Measurements from ENCODE around the gene SCRG1. TPM values are rescaled to one million over a fixed set of nuclear protein-coding genes. Genes with fewer than 3 reads are reported as not detected.

SCRG1 gene
- total and polyA plus RNA-seq, 4 donors, result 13.7 to 45.2 (median 24.8) TPM

DNA sequence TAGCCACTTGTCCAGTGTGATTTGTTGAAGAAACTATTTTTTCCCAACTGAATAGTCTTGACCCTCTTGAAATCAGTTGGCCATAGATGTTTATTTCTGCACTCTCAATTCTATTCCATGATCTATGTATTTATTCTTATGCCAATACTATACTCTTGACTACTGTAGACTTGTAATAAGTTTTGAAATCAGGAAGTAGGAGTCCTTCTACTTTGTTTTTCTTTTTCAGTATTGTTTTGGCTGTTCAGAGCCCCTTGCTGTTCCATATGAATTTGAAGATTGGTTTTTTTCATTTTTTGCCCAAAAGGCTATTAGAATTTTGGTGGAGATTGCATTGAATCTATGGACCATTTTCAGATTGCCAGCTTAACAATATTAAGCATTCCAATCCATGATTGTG, 17.9 kb downstream of the SCRG1 start:
- Histone ChIP-seq H3K36me3 (ENCODE audit: control insufficient read depth in 1 of 2, insufficient read depth in 2 of 2, low read length in 1 of 2) (no peaks in the 10 kb centered on the region), H3K27me3 (ENCODE audit: control insufficient read depth in 1 of 2, insufficient read depth in 2 of 2, low read length in 1 of 2) (no peaks in the 10 kb centered on the region), H3K4me1 (ENCODE audit: control insufficient read depth in 1 of 2, insufficient read depth in 2 of 2, low read length in 2 of 2) (no peaks in the 10 kb centered on the region), H3K27ac (ENCODE audit: low read depth in 1 of 2, low read length in 2 of 2) (no peak overlapping the region), H3K4me3 (ENCODE audit: low read length in 2 of 2) (no peak overlapping the region), H3K9me3 (ENCODE audit: control insufficient read depth, low read length) (no peaks in the 10 kb centered on the region)
- ATAC-seq (ENCODE audit: low FRiP score) (no peak), DNase-seq (no peak)
- intact Hi-C loops (cut with DNase I), result no loop called here

- Histone ChIP-seq H3K4me1 (ENCODE audit: control insufficient read depth in 1 of 2, insufficient read depth in 2 of 2, low read length in 2 of 2) (no peaks in the 10 kb centered on the region), H3K27ac (ENCODE audit: low read depth in 1 of 2, low read length in 2 of 2) (no peak overlapping the region), H3K27me3 (ENCODE audit: control insufficient read depth in 1 of 2, insufficient read depth in 2 of 2, low read length in 1 of 2) (no peaks in the 10 kb centered on the region), H3K36me3 (ENCODE audit: control insufficient read depth in 1 of 2, insufficient read depth in 2 of 2, low read length in 1 of 2) (no peaks in the 10 kb centered on the region), H3K4me3 (ENCODE audit: low read length in 2 of 2) (no peak overlapping the region), H3K9me3 (ENCODE audit: control insufficient read depth, low read length) (no peaks in the 10 kb centered on the region)
- intact Hi-C loops (cut with DNase I), result loop anchor here in 1 of 2 donors (5.0 kb wide), 1 partner anchor 32 kb away; no protein-coding TSS in a partner anchor
- ATAC-seq (ENCODE audit: low FRiP score) (no peak), DNase-seq (no peak)
- WGBS, 2 donors, result 96 to 97% methylated on average over 3 of the region's 3 CpGs
Measured at GRCh38 chr4:173379929-173380328, 19.0 kb downstream of the SCRG1 start.

DNA sequence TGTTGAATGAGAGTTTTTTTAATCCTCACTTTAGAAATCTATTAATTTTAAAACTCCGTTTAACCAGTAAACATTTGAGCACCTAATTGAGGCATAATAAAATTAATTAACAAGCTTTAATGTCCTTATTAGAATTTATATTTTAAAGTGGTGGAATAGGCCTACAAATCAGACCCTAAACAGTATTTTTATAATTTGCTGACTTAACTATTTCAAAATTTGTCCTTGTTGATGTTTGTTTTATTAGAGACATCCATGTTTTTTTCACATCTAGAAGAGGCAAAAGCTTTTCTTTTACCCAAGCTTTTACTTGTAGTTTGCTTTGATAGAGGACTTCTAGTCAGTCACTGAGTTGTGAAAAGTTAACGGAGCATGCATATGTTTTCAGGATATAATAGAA, 24.3 kb downstream of the SCRG1 start:
- no peaks in the 10 kb centered on the region for H3K4me1 ChIP-seq (ENCODE audit: control insufficient read depth in 1 of 2, insufficient read depth in 2 of 2, low read length in 2 of 2)
- no peaks in the 10 kb centered on the region for H3K36me3 ChIP-seq (ENCODE audit: control insufficient read depth in 1 of 2, insufficient read depth in 2 of 2, low read length in 1 of 2)
- intact Hi-C loops (cut with DNase I), result loop anchor here (5.0 kb wide), 3 partner anchors 42 to 118 kb away; partner anchors contain the start of gene HMGB2 (in 1 of the 2)
- DNase-seq, result no peak
- no peak overlapping the region for H3K4me3 ChIP-seq (ENCODE audit: low read length in 2 of 2)
- H3K27me3 ChIP-seq (ENCODE audit: control insufficient read depth in 1 of 2, insufficient read depth in 2 of 2, low read length in 1 of 2), result no peaks in the 10 kb centered on the region
- ATAC-seq (ENCODE audit: low FRiP score), result no peak
- no peak overlapping the region for H3K27ac ChIP-seq (ENCODE audit: low read depth in 1 of 2, low read length in 2 of 2)
- H3K9me3 ChIP-seq (ENCODE audit: control insufficient read depth, low read length), result no peaks in the 10 kb centered on the region
- WGBS, 2 donors, result 95 to 96% methylated on average over 2 of the region's 2 CpGs

- no peaks in the 10 kb centered on the region for H3K36me3 ChIP-seq (ENCODE audit: control insufficient read depth in 1 of 2, insufficient read depth in 2 of 2, low read length in 1 of 2)
- peak; percentile 61 for ATAC-seq (ENCODE audit: low FRiP score)
- peak overlapping the region; percentile 45 to 84 for H3K4me3 ChIP-seq (ENCODE audit: low read length in 2 of 2)
- H3K27me3 ChIP-seq (ENCODE audit: control insufficient read depth in 1 of 2, insufficient read depth in 2 of 2, low read length in 1 of 2), result no peaks in the 10 kb centered on the region
- 0% methylated on average over 54 to 68 of the region's 68 CpGs for WGBS, 2 donors
- no peaks in the 10 kb centered on the region for H3K4me1 ChIP-seq (ENCODE audit: control insufficient read depth in 1 of 2, insufficient read depth in 2 of 2, low read length in 2 of 2)
- DNase-seq, result peak; percentile 88 to 89
- H3K27ac ChIP-seq (ENCODE audit: low read depth in 1 of 2, low read length in 2 of 2), result peak overlapping the region; percentile 32 to 58
- intact Hi-C loops (cut with DNase I), result loop anchor here (2.0 to 5.0 kb wide), 4 partner anchors 39 to 151 kb away; partner anchors contain the start of gene HMGB2 (in 1 of the 2)
- no peaks in the 10 kb centered on the region for H3K9me3 ChIP-seq (ENCODE audit: control insufficient read depth, low read length)
Measured at GRCh38 chr4:173371292-173372192, 27.4 kb downstream of the SCRG1 start.

- Histone ChIP-seq H3K4me1 (ENCODE audit: control insufficient read depth in 1 of 2, insufficient read depth in 2 of 2, low read length in 2 of 2) (no peaks in the 10 kb centered on the region), H3K27ac (ENCODE audit: low read depth in 1 of 2, low read length in 2 of 2) (peak within 1 kb of the TSS; percentile 78 to 98), H3K9me3 (ENCODE audit: control insufficient read depth, low read length) (no peaks in the 10 kb centered on the region), H3K27me3 (ENCODE audit: control insufficient read depth in 1 of 2, insufficient read depth in 2 of 2, low read length in 1 of 2) (no peaks in the 10 kb centered on the region), H3K36me3 (ENCODE audit: control insufficient read depth in 1 of 2, insufficient read depth in 2 of 2, low read length in 1 of 2) (no peaks in the 10 kb centered on the region), H3K4me3 (ENCODE audit: low read length in 2 of 2) (peak within 1 kb of the TSS; percentile 84 to 88)
- WGBS, 2 donors, result 1% methylated on average over 62 to 72 of the region's 72 CpGs
- ATAC-seq (ENCODE audit: low FRiP score) (peak; percentile 98), DNase-seq (peak; percentile 100)
- intact Hi-C loops (cut with DNase I), result loop anchor here (1.0 to 5.0 kb wide), 5 partner anchors 36 to 152 kb away; partner anchors contain the start of gene HMGB2 (in 2 of the 2)
Measured at GRCh38 chr4:173370477-173371291, 28.2 kb downstream of the SCRG1 start, which contains the start of gene SAP30. TSS of gene SAP30 (plus strand) at chr4:173370954. CDS start at chr4:173371183, 229 bp downstream.

- ATAC-seq (ENCODE audit: low FRiP score), result peak; percentile 51
- H3K27me3 ChIP-seq (ENCODE audit: control insufficient read depth in 1 of 2, insufficient read depth in 2 of 2, low read length in 1 of 2), result no peaks in the 10 kb centered on the region
- H3K27ac ChIP-seq (ENCODE audit: low read depth in 1 of 2, low read length in 2 of 2), result peak overlapping the region; percentile 78 to 98
- peak overlapping the region; percentile 77 to 88 for H3K4me3 ChIP-seq (ENCODE audit: low read length in 2 of 2)
- H3K4me1 ChIP-seq (ENCODE audit: control insufficient read depth in 1 of 2, insufficient read depth in 2 of 2, low read length in 2 of 2), result no peaks in the 10 kb centered on the region
- intact Hi-C loops (cut with DNase I), result loop anchor here (1.0 to 5.0 kb wide), 5 partner anchors 36 to 153 kb away; partner anchors contain the start of gene HMGB2 (in 2 of the 2)
- 1% methylated on average over 14 of the region's 14 CpGs for WGBS, 2 donors
- peak; percentile 84 to 85 for DNase-seq
- H3K9me3 ChIP-seq (ENCODE audit: control insufficient read depth, low read length), result no peaks in the 10 kb centered on the region
- H3K36me3 ChIP-seq (ENCODE audit: control insufficient read depth in 1 of 2, insufficient read depth in 2 of 2, low read length in 1 of 2), result no peaks in the 10 kb centered on the region
Measured at GRCh38 chr4:173370130-173370476, 28.8 kb downstream of the SCRG1 start.

GRCh38 chr4:173367946-173368345, 31.0 kb downstream of the SCRG1 start:
- no peaks in the 10 kb centered on the region for H3K27me3 ChIP-seq (ENCODE audit: control insufficient read depth in 1 of 2, insufficient read depth in 2 of 2, low read length in 1 of 2)
- peak overlapping the region in 1 of 2 donors; percentile 17 for H3K4me3 ChIP-seq (ENCODE audit: low read length in 2 of 2)
- WGBS, 2 donors, result 19 to 26% methylated on average over 4 of the region's 4 CpGs
- no peaks in the 10 kb centered on the region for H3K9me3 ChIP-seq (ENCODE audit: control insufficient read depth, low read length)
- no peaks in the 10 kb centered on the region for H3K4me1 ChIP-seq (ENCODE audit: control insufficient read depth in 1 of 2, insufficient read depth in 2 of 2, low read length in 2 of 2)
- no peak for ATAC-seq (ENCODE audit: low FRiP score)
- no peak for DNase-seq
- no peak overlapping the region for H3K27ac ChIP-seq (ENCODE audit: low read depth in 1 of 2, low read length in 2 of 2)
- intact Hi-C loops (cut with DNase I), result no loop called here
- H3K36me3 ChIP-seq (ENCODE audit: control insufficient read depth in 1 of 2, insufficient read depth in 2 of 2, low read length in 1 of 2), result no peaks in the 10 kb centered on the region

DNA sequence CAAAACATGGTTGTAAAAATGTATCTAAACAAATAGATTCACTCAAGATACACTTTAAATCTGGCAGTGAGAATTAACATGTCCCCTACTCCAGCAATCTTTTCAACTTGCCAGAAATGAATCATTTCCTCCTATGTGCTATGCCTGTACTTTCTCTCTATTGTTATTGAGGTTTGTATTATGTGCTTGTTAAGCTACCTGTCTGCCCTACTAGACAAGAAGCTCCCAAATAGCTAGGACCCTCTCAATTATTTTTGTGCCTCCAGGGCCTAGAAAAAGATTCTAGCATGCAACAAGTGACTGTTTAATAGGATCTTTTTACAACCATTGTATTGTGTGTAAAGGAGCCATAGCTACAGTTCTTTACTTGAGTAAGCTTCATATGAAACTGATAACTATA, 31.6 kb downstream of the SCRG1 start:
- intact Hi-C loops (cut with DNase I), result no loop called here

More for the DNA sequence above, 31.6 kb downstream of the SCRG1 start:
- Histone ChIP-seq H3K27ac (ENCODE audit: low read depth in 1 of 2, low read length in 2 of 2) (no peak overlapping the region), H3K9me3 (ENCODE audit: control insufficient read depth, low read length) (no peaks in the 10 kb centered on the region), H3K36me3 (ENCODE audit: control insufficient read depth in 1 of 2, insufficient read depth in 2 of 2, low read length in 1 of 2) (no peaks in the 10 kb centered on the region), H3K27me3 (ENCODE audit: control insufficient read depth in 1 of 2, insufficient read depth in 2 of 2, low read length in 1 of 2) (no peaks in the 10 kb centered on the region), H3K4me1 (ENCODE audit: control insufficient read depth in 1 of 2, insufficient read depth in 2 of 2, low read length in 2 of 2) (no peaks in the 10 kb centered on the region), H3K4me3 (ENCODE audit: low read length in 2 of 2) (no peak overlapping the region)
- no peak for ATAC-seq (ENCODE audit: low FRiP score)
- no peak for DNase-seq
